Mucosa of gallbladder (tissue), 1 donor: ENCODE results near the gene RAD51D. TPM values are rescaled to one million over a fixed set of nuclear protein-coding genes. Genes with fewer than 3 reads are reported as not detected.
"Not testable (repeated sequence)": the region's sequence is repeated elsewhere in the genome, so short reads cannot be mapped to it uniquely, and the experiment has no call there.

Experiments
- DNase-seq: peaks from one replicate; pipeline ENCODE4 v3.0.0-alpha.2; 2020; ENCODE audit warnings: low spot score
- total RNA-seq: library from RNA; stranded (reverse); gene quantifications from one replicate; pipeline ENCODE4 v1.2.1, GENCODE V29; 2021
- donor health status: DM: no; HTN: no; CAD: no.

The RAD51D gene
- total RNA-seq, 1 donor from 2014 or later, result 9.5 TPM

GRCh38 chr17:35065880-35066279 lies 53.8 kb downstream of the RAD51D start:
- no peak for DNase-seq

- DNase-seq, result no peak
These were observed 55.0 kb downstream of the RAD51D start for GRCh38 chr17:35064516-35065215.

- peak; percentile 94 for DNase-seq
These were observed 56.0 kb downstream of the RAD51D start, which contains the start of gene RFFL for GRCh38 chr17:35063514-35064223. TSS of gene RFFL (minus strand) at chr17:35063707. CDS start at chr17:35026553, 37,154 bp downstream.

- no peak for DNase-seq
These were observed 57.4 kb downstream of the RAD51D start for GRCh38 chr17:35062308-35062707.

- no peak for DNase-seq
These were observed 62.2 kb downstream of the RAD51D start for GRCh38 chr17:35057332-35057915.

- DNase-seq, result no peak
These were observed 63.6 kb downstream of the RAD51D start for GRCh38 chr17:35056013-35056412.

GRCh38 chr17:35053204-35053603 lies 66.5 kb downstream of the RAD51D start:
- no peak for DNase-seq

GRCh38 chr17:35052780-35053179 lies 66.9 kb downstream of the RAD51D start:
- DNase-seq, result no peak

GRCh38 chr17:35052241-35052610 lies 67.4 kb downstream of the RAD51D start:
- DNase-seq, result no peak

GRCh38 chr17:35051579-35052240 lies 68.0 kb downstream of the RAD51D start:
- DNase-seq, result no peak

- DNase-seq, result peak; percentile 23
These were observed 68.5 kb downstream of the RAD51D start for GRCh38 chr17:35051183-35051578.

GRCh38 chr17:35050170-35050569 lies 69.5 kb downstream of the RAD51D start:
- no peak for DNase-seq

GRCh38 chr17:35048685-35049379 lies 70.8 kb downstream of the RAD51D start:
- DNase-seq, result no peak

GRCh38 chr17:35046740-35047283 lies 72.8 kb downstream of the RAD51D start:
- DNase-seq, result no peak

GRCh38 chr17:35046245-35046644 lies 73.4 kb downstream of the RAD51D start:
- DNase-seq, result no peak

GRCh38 chr17:35045458-35045979 lies 74.1 kb downstream of the RAD51D start:
- DNase-seq, result not testable (repeated sequence)

GRCh38 chr17:35044181-35044580 lies 75.5 kb downstream of the RAD51D start:
- no peak for DNase-seq
